Mesenteric fat pad (tissue), 1 donor: ENCODE measurements around the gene SEPTIN10. TPM values are rescaled to one million over a fixed set of nuclear protein-coding genes. Genes with fewer than 3 reads are reported as not detected.
A peak's percentile ranks its signal among the peaks of the same experiment; 100 is the strongest.
"Not testable (repeated sequence)": the region's sequence is repeated elsewhere in the genome, so short reads cannot be mapped to it uniquely, and the experiment has no call there.

ENCODE experiments used
- DNase-seq: peaks from one replicate; pipeline ENCODE4 v3.0.0-alpha.2; 2020; ENCODE audit warnings: low spot score
- long read RNA-seq: library from polyadenylated mRNA; unstranded; transcript quantifications from one replicate; pipeline ENCODE4 v2.0.0, GENCODE V29; 2020
- total RNA-seq: library from RNA; stranded (reverse); fragmentation: NEBNext Ultra II Directional; extraction: Animal tissue kit (Norgen Biotek cat#: 25700); gene quantifications from one replicate; pipeline ENCODE4 v1.2.1, GENCODE V29; 2021
- donor health status: DM: yes; HTN: yes; CAD: no.

SEPTIN10 gene
- total RNA-seq, result 97.2 TPM
- long read RNA-seq, transcript SEPT10-205 (10 exons, 1,605 nt), result minor isoform, 15 of 106 reads
- long read RNA-seq, transcript SEPT10-202 (11 exons, 3,071 nt), result major isoform, 53 of 106 reads
- long read RNA-seq, partial matches to known transcripts, result 16 of 106 reads
- long read RNA-seq, other reads (novel, unspliced or antisense), result 20 of 106 reads

- DNase-seq, result peak; percentile 98
These were observed at the start of gene SEPTIN10, which contains the start of gene SOWAHC for GRCh38 chr2:109613922-109614714. SEPTIN10 (minus strand) TSS chr2:109613966; CDS start chr2:109613827, 139 bp downstream. SOWAHC (plus strand) TSS chr2:109614364; CDS start chr2:109614490, 126 bp downstream.

DNA sequence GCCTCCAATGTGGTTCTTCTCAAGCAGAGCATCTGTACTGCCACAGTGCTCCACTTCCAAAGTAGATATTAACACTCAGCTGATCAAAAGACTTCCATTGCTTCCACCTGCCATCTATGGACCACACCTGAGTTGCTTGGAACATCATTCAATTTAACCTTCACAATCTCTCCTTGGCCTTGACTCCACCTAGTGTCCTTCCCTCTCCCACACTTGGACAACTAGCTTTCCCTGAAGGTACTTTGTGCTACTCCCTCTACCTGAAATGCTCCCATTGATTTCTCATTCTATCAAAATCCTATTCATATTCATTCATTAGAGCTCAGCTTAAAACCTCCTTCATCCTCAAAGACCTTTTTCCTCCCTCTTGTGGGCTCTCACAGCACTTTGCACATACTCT is 49.1 kb upstream of the SEPTIN10 start:
- DNase-seq, result no peak

DNA sequence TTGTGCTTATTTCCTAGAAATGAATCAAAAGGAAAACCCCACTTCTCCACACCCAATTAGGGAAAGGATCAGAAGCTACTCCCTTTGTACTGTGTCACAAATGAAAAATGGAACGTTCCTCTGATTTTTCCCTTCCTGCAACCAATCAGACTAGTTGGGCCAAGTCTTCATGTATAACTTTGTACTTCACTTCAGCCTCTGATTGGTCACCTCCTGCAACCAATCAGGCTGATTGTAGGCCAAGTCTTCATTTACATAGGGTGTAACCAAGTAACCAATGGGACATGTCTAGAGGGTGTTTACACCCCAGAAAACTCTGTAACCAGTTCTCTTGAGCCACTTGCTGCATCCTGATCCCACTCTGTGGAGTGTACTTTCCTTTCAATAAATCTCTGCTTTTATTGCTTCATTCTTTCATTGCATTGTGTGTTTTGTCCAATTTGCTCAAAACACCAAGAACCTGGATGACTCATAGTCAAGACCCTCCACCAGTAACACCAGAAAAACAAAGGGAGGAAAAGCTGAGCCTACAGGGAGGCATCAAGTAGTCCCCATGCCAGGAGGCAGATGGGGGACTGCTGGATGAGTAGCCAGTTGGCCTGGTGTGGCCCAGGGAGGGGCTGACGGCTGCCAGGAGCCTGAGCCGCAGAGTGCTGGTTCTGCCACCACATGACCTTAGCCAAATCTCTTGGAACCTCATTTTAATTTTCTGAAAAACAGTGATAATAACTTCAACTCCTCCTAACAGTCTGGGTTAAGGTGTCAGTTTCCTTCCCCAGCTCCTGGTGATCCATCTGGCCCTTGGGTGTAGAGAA is 46.5 kb upstream of the SEPTIN10 start:
- peak; percentile 77 for DNase-seq

GRCh38 chr2:109659396-109660045 is 45.8 kb upstream of the SEPTIN10 start:
- DNase-seq, result peak; percentile 53

GRCh38 chr2:109655287-109655686 is 41.5 kb upstream of the SEPTIN10 start:
- DNase-seq, result no peak

- DNase-seq, result no peak
These were observed 40.7 kb upstream of the SEPTIN10 start for GRCh38 chr2:109654326-109655050.

GRCh38 chr2:109649736-109650695 is 36.2 kb upstream of the SEPTIN10 start:
- peak; percentile 53 for DNase-seq

GRCh38 chr2:109648041-109648527 is 34.3 kb upstream of the SEPTIN10 start:
- DNase-seq, result peak; percentile 71

DNA sequence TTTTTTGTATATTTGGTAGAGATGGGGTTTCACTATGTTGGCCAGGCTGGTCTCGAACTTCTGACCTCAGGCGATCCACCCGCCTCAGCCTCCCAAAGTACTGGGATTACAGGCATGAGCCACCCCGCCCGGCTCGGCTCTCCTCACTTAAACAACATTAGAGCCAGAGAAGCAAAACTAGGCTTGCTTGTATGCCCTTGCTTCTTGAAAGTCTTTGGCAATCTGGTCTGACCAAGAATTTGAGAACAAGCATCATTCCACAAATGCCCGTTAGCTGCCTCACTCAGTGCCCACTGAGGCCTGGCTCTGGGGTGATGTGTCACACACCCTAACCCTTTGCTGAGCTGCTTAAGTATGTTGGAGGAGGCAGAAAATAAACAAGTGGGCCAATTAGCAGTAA is 33.9 kb upstream of the SEPTIN10 start:
- peak; percentile 39 for DNase-seq

GRCh38 chr2:109646961-109647360 is 33.2 kb upstream of the SEPTIN10 start:
- no peak for DNase-seq

GRCh38 chr2:109645412-109646184 is 31.8 kb upstream of the SEPTIN10 start:
- DNase-seq, result peak; percentile 45

GRCh38 chr2:109644571-109645275 is 31.0 kb upstream of the SEPTIN10 start:
- DNase-seq, result no peak

DNA sequence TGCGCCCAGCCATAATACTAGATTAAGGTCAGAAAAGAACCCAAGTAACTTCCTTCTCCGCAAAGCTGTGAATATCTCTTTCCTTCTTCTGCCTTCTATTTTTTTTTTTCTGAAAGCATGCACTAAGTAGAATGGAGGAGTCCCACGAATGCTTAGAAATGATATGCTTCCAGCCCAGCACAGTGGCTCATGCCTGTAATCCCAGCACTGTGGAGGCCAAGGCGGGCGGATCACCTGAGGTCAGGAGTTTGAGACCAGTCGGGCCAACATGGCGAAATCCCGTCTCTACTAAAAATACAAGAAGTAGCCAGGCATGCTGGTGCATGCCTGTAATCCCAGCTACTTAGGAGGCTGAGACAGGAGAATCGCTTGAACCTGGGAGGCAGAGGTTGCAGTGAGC is 26.2 kb upstream of the SEPTIN10 start:
- not testable (repeated sequence) for DNase-seq

- DNase-seq, result no peak
These were observed 25.0 kb upstream of the SEPTIN10 start for GRCh38 chr2:109638795-109639194.

DNA sequence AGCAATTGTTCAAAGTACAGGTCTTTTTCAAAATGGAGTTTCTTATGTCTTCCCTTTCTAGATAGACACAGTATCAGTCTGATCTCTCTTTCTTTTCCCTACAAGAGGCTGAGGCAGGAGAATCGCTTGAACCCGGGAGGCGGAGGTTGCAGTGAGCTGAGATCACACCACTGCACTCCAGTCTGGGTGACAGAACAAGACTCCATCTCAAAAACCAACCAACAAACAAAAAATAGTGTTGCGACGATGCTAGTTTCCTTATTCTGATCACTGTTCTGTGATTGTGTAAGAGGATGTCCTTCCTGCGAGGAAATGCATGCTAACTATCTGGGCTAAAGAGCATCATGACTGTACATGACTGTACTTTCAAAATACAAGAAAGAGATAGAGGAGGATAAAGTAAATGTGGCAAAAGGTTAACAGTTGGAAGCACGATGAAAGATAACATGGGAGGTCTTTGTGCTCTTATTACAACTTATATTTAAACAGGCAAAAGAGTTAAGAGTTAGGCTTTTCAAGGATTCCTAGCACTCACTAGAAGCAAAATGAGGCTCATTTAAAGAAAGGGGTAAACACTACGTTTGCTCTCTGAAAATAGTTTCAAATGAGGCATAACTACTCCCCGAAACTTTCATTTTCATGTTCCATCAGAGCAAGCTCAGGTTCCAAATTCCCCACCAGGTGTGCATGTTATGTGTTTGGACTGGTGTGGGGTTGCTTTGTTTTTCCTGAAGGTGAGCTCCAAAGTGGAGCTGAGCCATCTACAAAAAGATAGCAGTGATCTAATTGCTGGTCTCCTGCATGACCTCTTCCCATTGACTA is 24.2 kb upstream of the SEPTIN10 start:
- no peak for DNase-seq

- DNase-seq, result no peak
These were observed 22.6 kb upstream of the SEPTIN10 start for GRCh38 chr2:109636317-109636716.
